Neural progenitor cell (in vitro differentiated cells): ENCODE results near the gene HMGA1. TPM values are rescaled to one million over a fixed set of nuclear protein-coding genes. Genes with fewer than 3 reads are reported as not detected.

Experiments used
- DNase-seq: peaks from one replicate; pipeline ENCODE4 v3.0.0-alpha.2; 2016; ENCODE audit warnings: low spot score
- H2AFZ ChIP-seq: fragments of 200-600 bp; sonication (generic); replicated peaks from 2 replicates; pipeline ENCODE4 v1.6.1; 2016; ENCODE audit warnings: antibody characterized with exemption
- H3F3A ChIP-seq: fragments of 200-600 bp; sonication (generic); 2 replicates; pipeline ENCODE4 v1.6.1; 2016; ENCODE audit warnings: antibody characterized with exemption, low read depth
- H3K27ac ChIP-seq: fragments of 200-600 bp; sonication (generic); 2 replicates; pipeline ENCODE4 v1.5.1; 2016; ENCODE audit warnings: mild to moderate bottlenecking
- H3K27me3 ChIP-seq: fragments of 200-600 bp; sonication (generic); 2 replicates; pipeline ENCODE4 v1.6.1; 2016; ENCODE audit warnings: mild to moderate bottlenecking, moderate library complexity
- H3K36me3 ChIP-seq: fragments of 200-600 bp; sonication (generic); 2 replicates; pipeline ENCODE4 v1.5.1; 2016
- H3K4me1 ChIP-seq: fragments of 200-600 bp; sonication (generic); 2 replicates; pipeline ENCODE4 v1.6.1; 2016; ENCODE audit warnings: mixed run types
- H3K4me2 ChIP-seq: fragments of 200-600 bp; sonication (generic); 2 replicates; pipeline ENCODE4 v1.6.1; 2016
- H3K4me3 ChIP-seq: fragments of 200-600 bp; sonication (generic); 2 replicates; pipeline ENCODE4 v1.5.1; 2016
- H3K79me2 ChIP-seq: fragments of 200-600 bp; sonication (generic); 2 replicates; pipeline ENCODE4 v1.6.1; 2016; ENCODE audit warnings: low read depth
- H3K9ac ChIP-seq: fragments of 200-600 bp; sonication (generic); 2 replicates; pipeline ENCODE4 v1.6.1; 2016
- H3K9me3 ChIP-seq: fragments of 200-600 bp; sonication (generic); 2 replicates; pipeline ENCODE4 v1.5.1; 2016; ENCODE audit warnings: low read depth
- H4K20me1 ChIP-seq: fragments of 200-600 bp; sonication (generic); 2 replicates; pipeline ENCODE4 v1.6.1; 2016; ENCODE audit warnings: low read depth
- H3K27ac Mint-ChIP-seq: 3 replicates; pipeline ENCODE4 v1.8.0; 2021; ENCODE audit warnings: mixed read lengths
- H3K27me3 Mint-ChIP-seq: 2 replicates; pipeline ENCODE4 v1.8.0; 2022; ENCODE audit warnings: low read depth, mild to moderate bottlenecking, inconsistent platforms, moderate library complexity, mixed read lengths; ENCODE audit not compliant: insufficient read depth
- H3K36me3 Mint-ChIP-seq: 3 replicates; pipeline ENCODE4 v1.8.0; 2021; ENCODE audit warnings: mixed read lengths
- H3K4me1 Mint-ChIP-seq: 3 replicates; pipeline ENCODE4 v1.8.0; 2021; ENCODE audit warnings: mixed read lengths
- H3K4me3 Mint-ChIP-seq: 3 replicates; pipeline ENCODE4 v1.8.0; 2021; ENCODE audit warnings: mild to moderate bottlenecking, moderate library complexity, mixed read lengths
- H3K9me3 Mint-ChIP-seq: 3 replicates; pipeline ENCODE4 v1.8.0; 2020; ENCODE audit warnings: mixed read lengths
- EZH2 ChIP-seq: fragments of 200-600 bp; sonication (generic); IDR thresholded peaks from 2 replicates; pipeline ENCODE4 v1.6.1; 2017; ENCODE audit warnings: antibody characterized with exemption, mild to moderate bottlenecking, moderate library complexity
- EZH2phosphoT487 ChIP-seq: fragments of 200-600 bp; sonication (generic); IDR thresholded peaks from 2 replicates; pipeline ENCODE4 v1.6.1; 2017; ENCODE audit warnings: antibody characterized with exemption
- total RNA-seq: library from RNA; depleted of rRNA; stranded (reverse); fragments of >200 nt; gene quantifications from 2 replicates; pipeline ENCODE4 v1.2.3, GENCODE V29; 2015; ENCODE audit warnings: low replicate concordance
- TF ChIP-seq, protein P1 (sequence below): fragments of 200-600 bp; sonication (generic); IDR thresholded peaks from 2 replicates; pipeline ENCODE4 v1.5.1; 2017; ENCODE audit warnings: antibody characterized with exemption, mild to moderate bottlenecking

Gene HMGA1
- total RNA-seq, 1 donor from 2014 or later = 417 TPM

DNA sequence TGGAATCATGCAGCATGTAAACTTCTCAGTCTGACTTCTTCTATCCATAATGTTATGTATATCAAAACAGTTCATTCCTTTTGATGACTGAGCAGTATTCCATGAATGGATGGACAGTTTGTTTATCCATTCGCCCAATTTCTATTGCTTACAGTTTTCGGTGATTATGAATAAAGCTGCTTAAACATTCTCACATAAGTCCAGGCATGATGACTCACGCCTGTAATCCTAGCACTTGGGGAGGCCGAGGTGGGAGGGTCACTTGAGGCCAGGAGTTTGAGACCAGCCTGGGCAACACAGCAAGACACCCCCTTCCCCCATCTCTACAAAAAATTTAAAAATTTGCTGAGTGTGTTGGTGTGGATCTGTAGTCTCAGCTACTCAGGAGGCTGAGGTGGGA is 22.9 kb upstream of the HMGA1 start:
- no peaks in the 10 kb centered on the region for H3K79me2 ChIP-seq
- H3K36me3 ChIP-seq = no peaks in the 10 kb centered on the region
- no peaks in the 10 kb centered on the region for H3K27me3 ChIP-seq
- H3K4me1 ChIP-seq = peaks cover 5% of the 10 kb centered on the region
- no peak for DNase-seq
- no peaks in the 10 kb centered on the region for H4K20me1 ChIP-seq
- Mint-ChIP-seq H3K27me3 (peaks cover 2% of the 10 kb centered on the region), H3K36me3 (no peaks in the 10 kb centered on the region), H3K27ac (no peak overlapping the region), H3K4me1 (peaks cover 4% of the 10 kb centered on the region), H3K4me3 (no peak overlapping the region), H3K9me3 (no peaks in the 10 kb centered on the region)
- no peak overlapping the region for H3K4me3 ChIP-seq
- H3K9me3 ChIP-seq = no peaks in the 10 kb centered on the region
- TF ChIP-seq, protein P1, sequence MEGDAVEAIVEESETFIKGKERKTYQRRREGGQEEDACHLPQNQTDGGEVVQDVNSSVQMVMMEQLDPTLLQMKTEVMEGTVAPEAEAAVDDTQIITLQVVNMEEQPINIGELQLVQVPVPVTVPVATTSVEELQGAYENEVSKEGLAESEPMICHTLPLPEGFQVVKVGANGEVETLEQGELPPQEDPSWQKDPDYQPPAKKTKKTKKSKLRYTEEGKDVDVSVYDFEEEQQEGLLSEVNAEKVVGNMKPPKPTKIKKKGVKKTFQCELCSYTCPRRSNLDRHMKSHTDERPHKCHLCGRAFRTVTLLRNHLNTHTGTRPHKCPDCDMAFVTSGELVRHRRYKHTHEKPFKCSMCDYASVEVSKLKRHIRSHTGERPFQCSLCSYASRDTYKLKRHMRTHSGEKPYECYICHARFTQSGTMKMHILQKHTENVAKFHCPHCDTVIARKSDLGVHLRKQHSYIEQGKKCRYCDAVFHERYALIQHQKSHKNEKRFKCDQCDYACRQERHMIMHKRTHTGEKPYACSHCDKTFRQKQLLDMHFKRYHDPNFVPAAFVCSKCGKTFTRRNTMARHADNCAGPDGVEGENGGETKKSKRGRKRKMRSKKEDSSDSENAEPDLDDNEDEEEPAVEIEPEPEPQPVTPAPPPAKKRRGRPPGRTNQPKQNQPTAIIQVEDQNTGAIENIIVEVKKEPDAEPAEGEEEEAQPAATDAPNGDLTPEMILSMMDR = no peak
- TF ChIP-seq EZH2 (no peak), EZH2phosphoT487 (no peak)
- H3K9ac ChIP-seq = no peak overlapping the region
- no peak overlapping the region for H3K27ac ChIP-seq
- no peaks in the 10 kb centered on the region for H3F3A ChIP-seq
- no peak overlapping the region for H2AFZ ChIP-seq
- H3K4me2 ChIP-seq = no peak overlapping the region

GRCh38 chr6:34218691-34219090 is 18.0 kb upstream of the HMGA1 start:
- Histone ChIP-seq H3K79me2 (no peaks in the 10 kb centered on the region), H3K9ac (no peak overlapping the region), H3K36me3 (no peaks in the 10 kb centered on the region), H3K4me3 (no peak overlapping the region), H3K4me1 (peaks cover 10% of the 10 kb centered on the region), H3F3A (peaks cover 10% of the 10 kb centered on the region), H2AFZ (no peak overlapping the region), H3K27me3 (no peaks in the 10 kb centered on the region), H3K27ac (no peak overlapping the region), H3K9me3 (no peaks in the 10 kb centered on the region), H4K20me1 (no peaks in the 10 kb centered on the region), H3K4me2 (no peak overlapping the region)
- Mint-ChIP-seq H3K4me1 (peaks cover 13% of the 10 kb centered on the region), H3K4me3 (no peak overlapping the region), H3K36me3 (no peaks in the 10 kb centered on the region), H3K27ac (no peak overlapping the region), H3K9me3 (no peaks in the 10 kb centered on the region), H3K27me3 (no peaks in the 10 kb centered on the region)
- no peak for TF ChIP-seq EZH2phosphoT487
- no peak for TF ChIP-seq EZH2
- TF ChIP-seq, protein P1 = no peak
- no peak for DNase-seq

GRCh38 chr6:34223381-34223955 is 13.2 kb upstream of the HMGA1 start:
- DNase-seq = no peak
- Histone ChIP-seq H2AFZ (peak overlapping the region; percentile 60), H3K4me2 (peak overlapping the region; percentile 74), H3K36me3 (no peaks in the 10 kb centered on the region), H3K9me3 (no peaks in the 10 kb centered on the region), H3F3A (peaks cover 18% of the 10 kb centered on the region), H3K4me1 (peaks cover 21% of the 10 kb centered on the region), H3K4me3 (peak overlapping the region; percentile 41), H3K9ac (no peak overlapping the region), H3K27ac (peak overlapping the region; percentile 39), H4K20me1 (no peaks in the 10 kb centered on the region), H3K27me3 (no peaks in the 10 kb centered on the region), H3K79me2 (no peaks in the 10 kb centered on the region)
- Mint-ChIP-seq H3K36me3 (no peaks in the 10 kb centered on the region), H3K27ac (peak overlapping the region; percentile 91), H3K4me1 (peaks cover 32% of the 10 kb centered on the region), H3K27me3 (no peaks in the 10 kb centered on the region), H3K4me3 (peak overlapping the region; percentile 78), H3K9me3 (no peaks in the 10 kb centered on the region)
- no peak for TF ChIP-seq EZH2phosphoT487
- TF ChIP-seq, protein P1 = no peak
- TF ChIP-seq EZH2 = no peak
